OCI-LY3 (cell line): ENCODE measurements around the gene KCNQ1.

Experiments
- EZH2phosphoT487 ChIP-seq: fragments of 200-600 bp; shearing (Covaris generic); IDR thresholded peaks from 2 replicates; pipeline ENCODE4 v1.6.1; 2018; ENCODE audit warnings: antibody characterized with exemption, mixed run types, low read depth
- TF ChIP-seq, protein P1 (sequence below): fragments of 200-600, 300-600 bp; sonication (generic); IDR thresholded peaks from 2 replicates; pipeline ENCODE4 v1.5.1; 2014; ENCODE audit warnings: antibody characterized with exemption, low read length, low read depth

DNA sequence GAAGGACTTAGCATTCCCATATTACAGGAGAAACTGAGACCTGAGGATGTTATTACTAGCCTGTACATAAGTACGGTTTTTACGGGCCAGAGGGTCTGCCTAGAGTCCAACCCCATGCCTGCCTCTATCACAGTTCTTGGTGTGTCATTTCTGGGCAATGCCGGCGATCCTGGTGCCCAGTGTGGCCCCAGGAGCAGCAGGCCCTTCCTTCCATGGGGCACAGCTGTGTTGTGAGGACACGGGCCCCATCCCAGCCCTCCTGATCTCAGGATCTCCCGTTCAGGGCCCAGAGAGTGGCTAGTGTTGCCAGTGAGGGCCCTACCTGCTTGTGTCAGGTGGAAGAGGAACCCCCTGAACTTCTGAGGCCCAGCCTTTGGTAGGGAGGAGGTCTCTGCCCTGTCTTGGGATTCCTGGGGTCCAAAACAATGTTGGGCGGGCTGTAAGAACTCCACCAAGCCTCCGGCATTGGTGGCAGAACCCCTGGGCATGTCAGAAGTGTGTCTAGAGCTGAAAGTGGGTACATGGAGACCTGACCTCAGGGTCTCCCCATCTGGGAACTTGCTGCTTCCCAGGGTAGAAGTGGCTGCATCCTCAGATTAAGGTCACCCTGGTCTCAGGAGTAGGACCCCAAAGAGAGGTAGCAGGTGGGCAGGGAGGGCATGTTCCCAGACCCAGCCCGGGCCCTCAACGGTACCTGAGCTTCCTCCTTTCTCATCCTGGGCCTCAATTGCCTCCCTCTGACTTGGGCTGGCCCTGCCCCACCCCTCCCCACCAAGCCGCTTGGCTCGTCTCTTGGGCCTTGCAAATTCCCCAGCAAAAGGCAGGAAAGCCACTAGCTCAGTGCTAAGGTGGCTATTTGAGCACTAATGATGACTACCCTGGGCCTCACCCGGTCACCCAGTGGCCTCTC lies 329.6 kb downstream of the KCNQ1 start:
- TF ChIP-seq, protein P1, sequence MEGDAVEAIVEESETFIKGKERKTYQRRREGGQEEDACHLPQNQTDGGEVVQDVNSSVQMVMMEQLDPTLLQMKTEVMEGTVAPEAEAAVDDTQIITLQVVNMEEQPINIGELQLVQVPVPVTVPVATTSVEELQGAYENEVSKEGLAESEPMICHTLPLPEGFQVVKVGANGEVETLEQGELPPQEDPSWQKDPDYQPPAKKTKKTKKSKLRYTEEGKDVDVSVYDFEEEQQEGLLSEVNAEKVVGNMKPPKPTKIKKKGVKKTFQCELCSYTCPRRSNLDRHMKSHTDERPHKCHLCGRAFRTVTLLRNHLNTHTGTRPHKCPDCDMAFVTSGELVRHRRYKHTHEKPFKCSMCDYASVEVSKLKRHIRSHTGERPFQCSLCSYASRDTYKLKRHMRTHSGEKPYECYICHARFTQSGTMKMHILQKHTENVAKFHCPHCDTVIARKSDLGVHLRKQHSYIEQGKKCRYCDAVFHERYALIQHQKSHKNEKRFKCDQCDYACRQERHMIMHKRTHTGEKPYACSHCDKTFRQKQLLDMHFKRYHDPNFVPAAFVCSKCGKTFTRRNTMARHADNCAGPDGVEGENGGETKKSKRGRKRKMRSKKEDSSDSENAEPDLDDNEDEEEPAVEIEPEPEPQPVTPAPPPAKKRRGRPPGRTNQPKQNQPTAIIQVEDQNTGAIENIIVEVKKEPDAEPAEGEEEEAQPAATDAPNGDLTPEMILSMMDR = no peak
- TF ChIP-seq EZH2phosphoT487 = no peak
